Gastrocnemius medialis (tissue), 4 donors: ENCODE measurements around the gene PIK3CA. TPM values are rescaled to one million over a fixed set of nuclear protein-coding genes. Genes with fewer than 3 reads are reported as not detected.
"Not testable (repeated sequence)": the region's sequence is repeated elsewhere in the genome, so short reads cannot be mapped to it uniquely, and the experiment has no call there.

ENCODE experiments used
- ATAC-seq, 2 donors: fragments of 150-250 bp; one replicate each; pipeline ENCODE4 v1.9.1; 2016
- DNase-seq, 2 donors: peaks; one replicate each; pipeline ENCODE4 v3.0.0-alpha.2; 2019
- H3K27ac ChIP-seq, 4 donors: fragments of 200-600 bp; sonication (generic); 1 replicate in 1 of 4; 2 replicates in 3 of 4; pipeline ENCODE4 v1.5.1; 2016 to 2018; ENCODE audit warnings: mild to moderate bottlenecking in 2 of 4, moderate library complexity in 1 of 4
- H3K27me3 ChIP-seq, 3 donors: fragments of 200-600 bp; sonication (generic) in 2 of 3; 1 replicate in 1 of 3; 2 replicates in 2 of 3; pipeline versions ENCODE4 v1.5.1 to v1.6.0; 2016 to 2019; ENCODE audit warnings: mild to moderate bottlenecking in 1 of 3, moderate library complexity in 1 of 3
- H3K36me3 ChIP-seq, 2 donors: fragments of 200-600 bp; sonication (generic) in 1 of 2; one replicate each; pipeline ENCODE4 v1.5.1; 2017 to 2018
- H3K4me1 ChIP-seq, 2 donors: fragments of 200-600 bp; sonication (generic) in 1 of 2; one replicate each; pipeline ENCODE4 v1.5.1; 2016 to 2017; ENCODE audit warnings: mild to moderate bottlenecking in 2 of 2
- H3K4me3 ChIP-seq, 4 donors: fragments of 200-600 bp; sonication (generic) in 3 of 4; 1 replicate in 1 of 4; 2 replicates in 3 of 4; pipeline ENCODE4 v1.5.1; 2016 to 2019; ENCODE audit warnings: mild to moderate bottlenecking in 2 of 4
- H3K9me3 ChIP-seq, 3 donors: fragments of 200-600 bp; sonication (generic) in 2 of 3; 1 replicate in 1 of 3; 2 replicates in 2 of 3; pipeline ENCODE4 v1.5.1; 2016 to 2019
- POLR2A ChIP-seq, 2 donors: fragments of 450-650 bp; IDR thresholded peaks; one replicate each; pipeline ENCODE4 v1.6.1; 2017; ENCODE audit warnings: antibody characterized with exemption in 2 of 2, mild to moderate bottlenecking in 2 of 2, moderate library complexity in 2 of 2
- in situ Hi-C, 4 donors: fragments of 200-750 bp; cut with MboI; loops; one replicate each; pipeline versions ENCODE4 v1.15.0 to v1.8.0; 2017; ENCODE audit warnings: low sequenced_read_pairs in 4 of 4
- intact Hi-C: fragments of 100-400 bp; cut with DNase I; formaldehyde crosslinking; loops from one replicate; pipeline ENCODE4 v1.15.1; 2023; ENCODE audit warnings: low total_unique reads
- total RNA-seq, 4 donors: library from RNA; depleted of rRNA; stranded (reverse); fragments of >200 nt; gene quantifications; one replicate each; pipeline versions ENCODE4 v1.1.0 to v1.2.3, GENCODE V29; 2016
- TF ChIP-seq, protein P1 (sequence below), 5 experiments: fragments of 450-650 bp in 3 of 5; fragments of 200-600 bp in 2 of 5; sonication (generic) in 2 of 5; IDR thresholded peaks in 4 of 5; conservative IDR thresholded peaks in 1 of 5; 1 replicate in 4 of 5; 2 replicates in 1 of 5; pipeline ENCODE4 v1.5.1; 2016 to 2019; ENCODE audit warnings: antibody characterized with exemption in 5 of 5, mild to moderate bottlenecking in 3 of 5, moderate library complexity in 3 of 5

PIK3CA gene
- total RNA-seq, 4 donors from 2014 or later: 16.0 to 29.4 (median 23.1) TPM

DNA sequence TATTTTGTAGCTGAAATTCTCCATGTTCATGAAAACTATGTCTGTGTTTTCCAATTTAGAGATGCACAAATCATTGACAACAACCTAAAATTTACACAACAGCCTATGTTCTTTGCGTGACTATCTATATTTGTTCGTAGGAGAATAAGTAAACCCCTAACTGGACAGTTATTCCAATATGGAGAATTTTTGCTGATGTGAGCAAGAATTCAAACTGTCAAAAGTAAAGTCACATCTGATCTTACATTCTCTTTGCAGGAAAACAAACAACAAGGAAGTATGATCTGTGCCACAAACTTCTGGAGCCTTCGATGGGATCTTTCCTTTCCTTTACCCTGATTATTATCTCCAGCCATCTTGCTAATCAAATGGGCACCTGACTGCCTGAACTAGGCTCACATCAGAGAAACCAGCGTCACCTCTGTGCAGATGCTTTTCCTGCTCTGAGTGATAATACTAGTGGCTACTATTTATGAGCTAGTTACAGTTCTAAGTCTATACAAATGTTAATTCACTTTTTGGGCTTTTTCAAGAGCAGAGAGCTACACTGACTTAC is 121.1 kb downstream of the PIK3CA start:
- in situ Hi-C loops (no loop called here), intact Hi-C loops (no loop called here)
- Histone ChIP-seq H3K9me3 (no peaks in the 10 kb centered on the region), H3K4me1 (no peaks in the 10 kb centered on the region), H3K27ac (no peak overlapping the region), H3K4me3 (no peak overlapping the region), H3K36me3 (no peaks in the 10 kb centered on the region), H3K27me3 (no peaks in the 10 kb centered on the region)
- no peak for TF ChIP-seq POLR2A (IDR thresholded peaks at IDR 0.05)
- DNase-seq: no peak
- no peak for ATAC-seq

DNA sequence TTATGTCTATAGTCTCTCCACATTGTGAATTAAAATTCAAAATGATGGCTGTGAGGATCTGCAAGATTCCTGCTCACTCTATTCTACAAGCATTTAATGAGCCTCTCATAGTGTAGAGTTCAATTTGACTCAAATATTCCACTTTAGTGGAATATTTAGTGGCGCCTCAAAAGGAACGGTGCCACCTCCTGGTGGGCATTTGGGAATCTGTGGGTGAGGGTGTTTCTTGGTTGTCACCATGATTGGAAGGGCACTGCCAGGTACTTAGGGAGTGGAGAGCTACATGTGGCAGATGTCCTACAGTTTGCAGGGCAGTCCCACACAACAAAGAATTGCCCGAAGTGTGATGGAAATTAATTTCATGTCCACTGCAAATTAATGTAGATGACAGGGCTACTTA is 124.2 kb downstream of the PIK3CA start:
- DNase-seq (no peak), ATAC-seq (no peak)
- H3K36me3 ChIP-seq: no peaks in the 10 kb centered on the region
- H3K9me3 ChIP-seq: no peaks in the 10 kb centered on the region
- no peaks in the 10 kb centered on the region for H3K4me1 ChIP-seq
- intact Hi-C loops: no loop called here
- no peak overlapping the region for H3K27ac ChIP-seq
- no peaks in the 10 kb centered on the region for H3K27me3 ChIP-seq
- no peak overlapping the region for H3K4me3 ChIP-seq
- in situ Hi-C loops: no loop called here
- TF ChIP-seq, protein P1, sequence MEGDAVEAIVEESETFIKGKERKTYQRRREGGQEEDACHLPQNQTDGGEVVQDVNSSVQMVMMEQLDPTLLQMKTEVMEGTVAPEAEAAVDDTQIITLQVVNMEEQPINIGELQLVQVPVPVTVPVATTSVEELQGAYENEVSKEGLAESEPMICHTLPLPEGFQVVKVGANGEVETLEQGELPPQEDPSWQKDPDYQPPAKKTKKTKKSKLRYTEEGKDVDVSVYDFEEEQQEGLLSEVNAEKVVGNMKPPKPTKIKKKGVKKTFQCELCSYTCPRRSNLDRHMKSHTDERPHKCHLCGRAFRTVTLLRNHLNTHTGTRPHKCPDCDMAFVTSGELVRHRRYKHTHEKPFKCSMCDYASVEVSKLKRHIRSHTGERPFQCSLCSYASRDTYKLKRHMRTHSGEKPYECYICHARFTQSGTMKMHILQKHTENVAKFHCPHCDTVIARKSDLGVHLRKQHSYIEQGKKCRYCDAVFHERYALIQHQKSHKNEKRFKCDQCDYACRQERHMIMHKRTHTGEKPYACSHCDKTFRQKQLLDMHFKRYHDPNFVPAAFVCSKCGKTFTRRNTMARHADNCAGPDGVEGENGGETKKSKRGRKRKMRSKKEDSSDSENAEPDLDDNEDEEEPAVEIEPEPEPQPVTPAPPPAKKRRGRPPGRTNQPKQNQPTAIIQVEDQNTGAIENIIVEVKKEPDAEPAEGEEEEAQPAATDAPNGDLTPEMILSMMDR (IDR thresholded peaks at IDR 0.05 in 4 of 5, conservative IDR thresholded peaks at IDR 0.05 in 1 of 5): peak in 1 of 5 experiments; percentile 21
- no peak for TF ChIP-seq POLR2A (IDR thresholded peaks at IDR 0.05)

DNA sequence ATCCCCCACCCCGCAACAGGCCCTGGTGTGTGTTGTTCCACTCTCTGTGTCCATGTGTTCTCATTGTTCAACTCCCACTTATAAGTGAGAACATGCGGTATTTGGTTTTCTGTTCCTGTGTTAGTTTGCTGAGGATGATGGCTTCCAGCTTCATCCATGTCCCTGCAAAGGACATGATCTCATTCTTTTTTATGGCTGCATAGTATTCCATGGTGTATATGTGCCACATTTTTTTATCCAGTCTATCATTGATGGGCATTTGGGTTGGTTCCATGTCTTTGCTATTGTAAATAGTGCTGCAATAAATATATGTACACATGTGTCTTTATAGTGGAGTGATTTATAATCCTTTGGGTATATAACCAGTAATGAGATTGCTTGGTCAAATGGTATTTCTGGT is 126.3 kb downstream of the PIK3CA start:
- DNase-seq: not testable (repeated sequence)

DNA sequence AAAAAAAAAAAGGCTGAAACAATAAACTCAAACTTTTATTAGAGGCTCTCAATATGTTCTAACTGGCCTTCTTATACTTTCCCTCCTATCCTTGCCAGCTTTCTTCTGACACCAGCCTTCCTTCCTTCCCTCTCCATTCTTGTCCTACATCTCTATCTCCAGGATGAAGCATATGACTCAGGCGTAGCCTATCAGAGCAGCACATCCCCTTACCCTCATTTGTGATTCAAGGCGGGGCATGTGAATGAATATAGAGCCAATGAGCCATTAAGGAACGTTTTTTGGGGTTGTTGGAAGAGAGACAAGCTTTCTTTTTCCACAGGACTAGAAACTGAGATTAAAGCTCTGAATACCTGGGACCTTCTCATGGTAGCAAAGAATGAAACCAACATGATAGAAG is 127.8 kb downstream of the PIK3CA start:
- DNase-seq: no peak
- H3K9me3 ChIP-seq: no peaks in the 10 kb centered on the region
- H3K4me1 ChIP-seq: no peaks in the 10 kb centered on the region
- H3K27me3 ChIP-seq: no peaks in the 10 kb centered on the region
- no peak for ATAC-seq
- in situ Hi-C loops (no loop called here), intact Hi-C loops (no loop called here)
- H3K36me3 ChIP-seq: no peaks in the 10 kb centered on the region
- H3K4me3 ChIP-seq: no peak overlapping the region
- TF ChIP-seq POLR2A (IDR thresholded peaks at IDR 0.05): no peak
- TF ChIP-seq, protein P1 (IDR thresholded peaks at IDR 0.05 in 4 of 5, conservative IDR thresholded peaks at IDR 0.05 in 1 of 5): no peak
- no peak overlapping the region for H3K27ac ChIP-seq

More for the DNA sequence above, 126.3 kb downstream of the PIK3CA start:
- H3K27ac ChIP-seq, H3K4me3 ChIP-seq, H3K36me3 ChIP-seq, in situ Hi-C loops, intact Hi-C loops, ATAC-seq, H3K9me3 ChIP-seq, H3K4me1 ChIP-seq, H3K27me3 ChIP-seq: not testable (repeated sequence)

DNA sequence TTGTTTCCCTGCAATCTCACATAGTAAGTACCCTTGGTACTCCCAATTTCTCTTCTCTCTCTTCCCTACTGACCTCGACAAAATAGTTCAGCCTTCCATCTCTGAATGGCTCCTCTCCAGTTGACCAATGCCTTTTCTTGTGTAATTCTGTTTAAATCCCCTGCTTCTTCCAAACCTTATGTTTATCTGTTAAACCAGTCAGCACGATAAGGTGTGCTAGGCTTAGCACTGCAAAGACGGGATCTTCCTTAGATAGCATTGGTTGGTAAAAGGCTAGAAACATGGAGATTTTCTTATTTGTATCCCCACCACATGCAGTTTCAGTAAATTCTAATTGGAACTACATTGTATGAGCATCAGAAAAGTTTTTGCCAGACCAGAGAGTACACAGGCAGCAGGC is 128.6 kb downstream of the PIK3CA start:
- Histone ChIP-seq H3K4me1 (no peaks in the 10 kb centered on the region), H3K27ac (no peak overlapping the region), H3K4me3 (no peak overlapping the region), H3K27me3 (no peaks in the 10 kb centered on the region), H3K9me3 (no peaks in the 10 kb centered on the region), H3K36me3 (no peaks in the 10 kb centered on the region)
- ATAC-seq: no peak
- intact Hi-C loops: no loop called here
- DNase-seq: no peak
- in situ Hi-C loops: no loop called here
- no peak for TF ChIP-seq POLR2A (IDR thresholded peaks at IDR 0.05)
- TF ChIP-seq, protein P1 (IDR thresholded peaks at IDR 0.05 in 4 of 5, conservative IDR thresholded peaks at IDR 0.05 in 1 of 5): no peak

DNA sequence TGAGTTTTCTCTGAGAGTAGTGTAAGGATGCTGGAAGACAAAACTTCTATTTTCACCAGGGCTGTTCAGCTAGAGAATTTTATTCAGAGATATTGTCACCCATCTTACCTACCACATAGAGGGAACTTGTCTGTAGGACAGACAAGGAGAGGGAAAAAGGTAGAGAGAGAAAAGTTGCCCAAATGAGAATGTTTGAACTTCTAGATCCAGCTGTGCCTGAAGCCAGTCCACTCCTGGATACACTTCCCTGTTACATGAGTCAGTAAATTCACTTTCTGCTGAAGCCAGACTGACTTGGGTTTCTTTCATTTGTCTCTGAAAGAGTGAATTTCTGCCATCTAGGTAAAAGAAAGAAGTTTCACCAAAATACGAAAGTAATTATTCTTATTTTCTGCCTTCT is 130.0 kb downstream of the PIK3CA start:
- in situ Hi-C loops: no loop called here
- no peak for ATAC-seq
- intact Hi-C loops: no loop called here

More for the DNA sequence above, 130.0 kb downstream of the PIK3CA start:
- no peaks in the 10 kb centered on the region for H3K27me3 ChIP-seq
- no peaks in the 10 kb centered on the region for H3K36me3 ChIP-seq
- H3K27ac ChIP-seq: no peak overlapping the region
- no peaks in the 10 kb centered on the region for H3K9me3 ChIP-seq
- TF ChIP-seq, protein P1 (IDR thresholded peaks at IDR 0.05 in 4 of 5, conservative IDR thresholded peaks at IDR 0.05 in 1 of 5): no peak
- no peak for TF ChIP-seq POLR2A (IDR thresholded peaks at IDR 0.05)
- no peak overlapping the region for H3K4me3 ChIP-seq
- no peaks in the 10 kb centered on the region for H3K4me1 ChIP-seq
- no peak for DNase-seq
